T-cell (primary cell): ENCODE measurements around the gene CNNM3. TPM values are rescaled to one million over a fixed set of nuclear protein-coding genes. Genes with fewer than 3 reads are reported as not detected.

Experiments used
- ATAC-seq, 4 experiments: fragments of 200-7000 bp in 3 of 4; fragments of 150-1000 bp in 1 of 4; cut with Tn5 transposase; replicated peaks in 1 of 4; 1 replicate in 3 of 4; 2 replicates in 1 of 4; pipeline ENCODE4 v1.10.0; 2021; ENCODE audit warnings: moderate library complexity in 3 of 4, mild to moderate bottlenecking in 2 of 4, moderate number of reproducible peaks in 1 of 4
- CTCF ChIA-PET, 2 donors: fragments of 300-600 bp; sonication (Branson Sonifier 250); formaldehyde crosslinking; loops; one replicate each; lab custom pipeline; 2022; ENCODE audit warnings: antibody characterized with exemption in 2 of 2; lab: Charles Lee
- POLR2A ChIA-PET, 2 donors: fragments of 300-600 bp; sonication (Branson Sonifier 250); formaldehyde crosslinking; loops; one replicate each; lab custom pipeline; 2022; ENCODE audit warnings: antibody characterized with exemption in 2 of 2; lab: Charles Lee
- DNase-seq, 35 experiments: peaks; one replicate each; pipeline versions ENCODE4 v3.0.0 to v3.0.0-alpha.2; 2013 to 2023
- H3K27ac ChIP-seq: one replicate; pipeline ENCODE4 v1.5.1; 2013; ENCODE audit warnings: low read length
- H3K27me3 ChIP-seq, 2 experiments: replicated peaks in 1 of 2; 1 replicate in 1 of 2; 2 replicates in 1 of 2; pipeline versions ENCODE4 v1.6.1 to v1.7.0; 2013; ENCODE audit warnings: low read length in 1 of 2, mixed read lengths in 1 of 2; ENCODE audit not compliant: control insufficient read depth in 2 of 2, insufficient read depth in 2 of 2; ENCODE audit errors: extremely low read depth in 1 of 2
- H3K36me3 ChIP-seq, 2 donors: 1 replicate in 1 of 2; 2 replicates in 1 of 2; pipeline versions ENCODE4 v1.6.1 to v1.7.0; 2013; ENCODE audit warnings: low read length in 1 of 2; ENCODE audit not compliant: control insufficient read depth in 2 of 2, insufficient read depth in 1 of 2; ENCODE audit errors: extremely low read depth in 1 of 2
- H3K4me1 ChIP-seq, 2 experiments: 1 replicate in 1 of 2; 2 replicates in 1 of 2; pipeline versions ENCODE4 v1.6.1 to v1.7.0; 2013; ENCODE audit warnings: low read length in 2 of 2, mixed read lengths in 1 of 2; ENCODE audit not compliant: insufficient read depth in 2 of 2, control insufficient read depth in 1 of 2; ENCODE audit errors: extremely low read depth in 1 of 2
- H3K4me3 ChIP-seq, 2 donors: 1 replicate in 1 of 2; 2 replicates in 1 of 2; pipeline versions ENCODE4 v1.5.1 to v1.7.0; 2013; ENCODE audit warnings: mild to moderate bottlenecking in 2 of 2, low read length in 1 of 2, moderate library complexity in 1 of 2; ENCODE audit not compliant: control insufficient read depth in 1 of 2; ENCODE audit errors: extremely low read depth in 1 of 2
- H3K9me3 ChIP-seq: 2 replicates; pipeline ENCODE4 v1.7.0; 2013
- H3K27ac Mint-ChIP-seq, 2 donors: one replicate each; pipeline ENCODE4 v1.8.0; 2020 to 2021; ENCODE audit warnings: mild to moderate bottlenecking in 2 of 2, mixed read lengths in 2 of 2
- H3K27me3 Mint-ChIP-seq, 2 donors: one replicate each; pipeline ENCODE4 v1.8.0; 2021 to 2022; ENCODE audit warnings: mixed read lengths in 2 of 2
- H3K36me3 Mint-ChIP-seq: one replicate; pipeline ENCODE4 v1.8.0; 2021; ENCODE audit warnings: mixed read lengths
- H3K4me1 Mint-ChIP-seq, 3 donors: one replicate each; pipeline ENCODE4 v1.8.0; 2020 to 2022; ENCODE audit warnings: mixed read lengths in 3 of 3, mild to moderate bottlenecking in 1 of 3
- H3K4me3 Mint-ChIP-seq, 3 donors: one replicate each; pipeline ENCODE4 v1.8.0; 2020 to 2022; ENCODE audit warnings: mild to moderate bottlenecking in 3 of 3, mixed read lengths in 3 of 3, moderate library complexity in 3 of 3
- H3K9me3 Mint-ChIP-seq, 3 donors: one replicate each; pipeline ENCODE4 v1.8.0; 2020 to 2022; ENCODE audit warnings: mixed read lengths in 3 of 3
- WGBS: methylation state at CpG from one replicate; pipeline ENCODE4 v1.1.5; 2013; ENCODE audit warnings: missing lambda C conversion rate; ENCODE audit not compliant: insufficient coverage; 5-methylcytosine and 5-hydroxymethylcytosine counted together
- total RNA-seq, 35 experiments: library from RNA in 6 of 35; stranded (reverse) in 6 of 35; fragments of 120-200 nt in 1 of 35; gene quantifications; one replicate each; pipeline versions ENCODE4 v1.2.1 to v1.2.4 and lab custom pipeline; 2013 to 2026

CNNM3 gene
- total RNA-seq, 5 donors from 2014 or later (not counting 1 experiment from before 2014, with no cell fraction given), result 44.2 to 55.3 (median 48.0) TPM

- DNase-seq (no peak), ATAC-seq (no peak)
- Histone ChIP-seq H3K4me1 (peaks cover 0 to 14% of the 10 kb centered on the region in 2 experiments), H3K4me3 (no peak overlapping the region), H3K36me3 (peaks cover 45 to 82% of the 10 kb centered on the region in 2 donors), H3K9me3 (no peaks in the 10 kb centered on the region), H3K27me3 (no peaks in the 10 kb centered on the region), H3K27ac (no peak overlapping the region)
- no peak overlapping the region for H3K4me3 Mint-ChIP-seq
- no peaks in the 10 kb centered on the region for H3K27me3 Mint-ChIP-seq
- peaks cover under 1 to 17% (median 14%) of the 10 kb centered on the region in 3 donors for H3K4me1 Mint-ChIP-seq
- H3K9me3 Mint-ChIP-seq, result no peaks in the 10 kb centered on the region
- no peak overlapping the region for H3K27ac Mint-ChIP-seq
- ChIA-PET POLR2A (no interaction called here), CTCF (no interaction called here)
- WGBS, result 94% methylated on average over 18 of the region's 22 CpGs
- H3K36me3 Mint-ChIP-seq, result peaks cover 38% of the 10 kb centered on the region
Measured at GRCh38 chr2:96826546-96827278, 10.6 kb downstream of the CNNM3 start.

GRCh38 chr2:96828436-96828835 is 12.4 kb downstream of the CNNM3 start:
- Histone ChIP-seq H3K36me3 (peaks cover 54 to 85% of the 10 kb centered on the region in 2 donors), H3K4me1 (peaks cover 0 to 7% of the 10 kb centered on the region in 2 experiments), H3K27me3 (no peaks in the 10 kb centered on the region), H3K4me3 (no peak overlapping the region), H3K9me3 (no peaks in the 10 kb centered on the region), H3K27ac (no peak overlapping the region)
- H3K27ac Mint-ChIP-seq, result peak overlapping the region in 1 of 2 donors; percentile 16
- H3K4me1 Mint-ChIP-seq, result peaks cover 0 to 5% (median 4%) of the 10 kb centered on the region in 3 donors
- H3K36me3 Mint-ChIP-seq, result peaks cover 44% of the 10 kb centered on the region
- no peaks in the 10 kb centered on the region for H3K9me3 Mint-ChIP-seq
- DNase-seq, result no peak
- ATAC-seq, result no peak
- 94% methylated on average over 13 of the region's 14 CpGs for WGBS
- CTCF ChIA-PET, result interaction anchor here in 1 of 2 donors (0.7 kb wide), 1 partner anchor 63 kb away, joined by 3 read pairs; no protein-coding TSS in a partner anchor
- no peaks in the 10 kb centered on the region for H3K27me3 Mint-ChIP-seq
- H3K4me3 Mint-ChIP-seq, result no peak overlapping the region
- POLR2A ChIA-PET, result interaction anchor here in 1 of 2 donors (0.6 kb wide), 1 partner anchor 86 kb away, joined by 5 read pairs; no protein-coding TSS in a partner anchor

- peaks cover 0 to 4% of the 10 kb centered on the region in 2 experiments for H3K4me1 ChIP-seq
- no peak overlapping the region for H3K27ac ChIP-seq
- ChIA-PET POLR2A (interaction anchor here in 1 of 2 donors (0.6 kb wide), 1 partner anchor 87 kb away, joined by 5 read pairs; no protein-coding TSS in a partner anchor), CTCF (interaction anchor here in 1 of 2 donors (0.7 kb wide), 1 partner anchor 63 kb away, joined by 3 read pairs; no protein-coding TSS in a partner anchor)
- no peak overlapping the region for H3K27ac Mint-ChIP-seq
- peaks cover 47% of the 10 kb centered on the region for H3K36me3 Mint-ChIP-seq
- no peak for DNase-seq
- H3K27me3 Mint-ChIP-seq, result no peaks in the 10 kb centered on the region
- H3K4me1 Mint-ChIP-seq, result peaks cover 0 to 4% (median 3%) of the 10 kb centered on the region in 3 donors
- no peaks in the 10 kb centered on the region for H3K9me3 ChIP-seq
- 97% methylated on average over 9 of the region's 13 CpGs for WGBS
- H3K27me3 ChIP-seq, result no peaks in the 10 kb centered on the region
- H3K4me3 ChIP-seq, result no peak overlapping the region
- H3K4me3 Mint-ChIP-seq, result no peak overlapping the region
- H3K9me3 Mint-ChIP-seq, result no peaks in the 10 kb centered on the region
- peaks cover 52 to 85% of the 10 kb centered on the region in 2 donors for H3K36me3 ChIP-seq
- no peak for ATAC-seq
Measured at GRCh38 chr2:96828874-96829273, 12.8 kb downstream of the CNNM3 start.

GRCh38 chr2:96830044-96830562 is 14.0 kb downstream of the CNNM3 start:
- Mint-ChIP-seq H3K27me3 (no peaks in the 10 kb centered on the region), H3K27ac (peak overlapping the region; percentile 6 to 30), H3K9me3 (no peaks in the 10 kb centered on the region), H3K36me3 (peaks cover 51% of the 10 kb centered on the region), H3K4me1 (peaks cover 0 to 4% (median 0%) of the 10 kb centered on the region in 3 donors), H3K4me3 (no peak overlapping the region)
- H3K4me3 ChIP-seq, result no peak overlapping the region
- WGBS, result 84% methylated on average over 3 of the region's 5 CpGs
- ChIA-PET POLR2A (no interaction called here), CTCF (no interaction called here)
- no peak for DNase-seq
- no peaks in the 10 kb centered on the region for H3K27me3 ChIP-seq
- no peaks in the 10 kb centered on the region for H3K9me3 ChIP-seq
- H3K4me1 ChIP-seq, result no peaks in the 10 kb centered on the region
- H3K36me3 ChIP-seq, result peaks cover 46 to 86% of the 10 kb centered on the region in 2 donors
- ATAC-seq, result no peak
- H3K27ac ChIP-seq, result no peak overlapping the region

- 97% methylated on average over 7 of the region's 10 CpGs for WGBS
- Histone ChIP-seq H3K4me3 (no peak overlapping the region), H3K27me3 (no peaks in the 10 kb centered on the region), H3K36me3 (peaks cover 41 to 75% of the 10 kb centered on the region in 2 donors), H3K27ac (no peak overlapping the region), H3K4me1 (no peaks in the 10 kb centered on the region), H3K9me3 (no peaks in the 10 kb centered on the region)
- CTCF ChIA-PET, result interaction anchor here in 1 of 2 donors (1.1 kb wide), 1 partner anchor 66 kb away, joined by 3 read pairs; no protein-coding TSS in a partner anchor
- Mint-ChIP-seq H3K27me3 (no peaks in the 10 kb centered on the region), H3K36me3 (peaks cover 45% of the 10 kb centered on the region), H3K4me3 (no peak overlapping the region), H3K27ac (no peak overlapping the region), H3K4me1 (peaks cover 0 to 4% (median 0%) of the 10 kb centered on the region in 3 donors), H3K9me3 (no peaks in the 10 kb centered on the region)
- POLR2A ChIA-PET, result no interaction called here
- ATAC-seq (no peak), DNase-seq (no peak)
Measured at GRCh38 chr2:96831679-96832078, 15.6 kb downstream of the CNNM3 start.

- no peak overlapping the region for H3K27ac Mint-ChIP-seq
Measured at GRCh38 chr2:96832408-96832753, 16.3 kb downstream of the CNNM3 start.

More at GRCh38 chr2:96832408-96832753, 16.3 kb downstream of the CNNM3 start:
- Mint-ChIP-seq H3K4me1 (peaks cover 0 to 5% (median 3%) of the 10 kb centered on the region in 3 donors), H3K9me3 (no peaks in the 10 kb centered on the region), H3K4me3 (no peak overlapping the region), H3K36me3 (peaks cover 42% of the 10 kb centered on the region), H3K27me3 (no peaks in the 10 kb centered on the region)
- H3K9me3 ChIP-seq, result no peaks in the 10 kb centered on the region
- WGBS, result 100% methylated on average over 3 of the region's 11 CpGs
- no peaks in the 10 kb centered on the region for H3K27me3 ChIP-seq
- no peak overlapping the region for H3K4me3 ChIP-seq
- POLR2A ChIA-PET, result no interaction called here
- no peak for ATAC-seq
- H3K27ac ChIP-seq, result no peak overlapping the region
- H3K4me1 ChIP-seq, result no peaks in the 10 kb centered on the region
- no peak for DNase-seq
- CTCF ChIA-PET, result no interaction called here
- peaks cover 36 to 72% of the 10 kb centered on the region in 2 donors for H3K36me3 ChIP-seq
